ENCODE data around the gene RASSF5.

Gene RASSF5

GRCh38 chr1:206486995-206487788 is 20.1 kb upstream of the RASSF5 start:
- Mint-ChIP-seq H3K36me3 (peaks cover 55% of the 10 kb centered on the region), H3K9me3 (no peaks in the 10 kb centered on the region), H3K27ac (peak overlapping the region; percentile 86), H3K4me3 (no peak overlapping the region), H3K4me1 (peaks cover 20% of the 10 kb centered on the region)
- DNase-seq (ENCODE audit: low spot score in 2 of 2) = no peak
- no peak for ATAC-seq

GRCh38 chr1:206487970-206488369 is 19.4 kb upstream of the RASSF5 start:
- Mint-ChIP-seq H3K27ac (peak overlapping the region; percentile 86), H3K4me3 (no peak overlapping the region), H3K9me3 (no peaks in the 10 kb centered on the region), H3K36me3 (peaks cover 55% of the 10 kb centered on the region), H3K4me1 (peaks cover 20% of the 10 kb centered on the region)
- DNase-seq (ENCODE audit: low spot score in 2 of 2) (no peak), ATAC-seq (no peak)

DNA sequence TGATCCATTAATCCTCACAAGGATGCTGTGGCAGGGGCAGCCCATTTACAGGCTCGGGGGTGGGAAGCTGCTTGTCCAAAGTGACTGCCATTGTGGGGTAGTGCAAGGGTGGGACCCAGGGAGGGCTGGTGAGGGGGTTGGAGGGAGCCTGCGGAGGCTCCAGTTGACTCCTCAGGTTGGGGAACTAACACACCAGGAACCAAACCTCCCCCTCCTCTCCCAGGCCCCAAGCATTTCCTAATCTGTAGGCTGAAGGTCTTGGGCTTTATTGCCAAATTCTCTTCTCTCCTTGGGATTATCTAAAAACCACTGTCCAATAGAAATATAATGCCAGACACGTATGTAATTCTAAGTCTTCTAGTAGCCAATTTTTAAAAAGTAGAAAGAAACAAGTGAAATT is 18.9 kb upstream of the RASSF5 start:
- H3K27ac Mint-ChIP-seq = peak overlapping the region; percentile 86

DNA sequence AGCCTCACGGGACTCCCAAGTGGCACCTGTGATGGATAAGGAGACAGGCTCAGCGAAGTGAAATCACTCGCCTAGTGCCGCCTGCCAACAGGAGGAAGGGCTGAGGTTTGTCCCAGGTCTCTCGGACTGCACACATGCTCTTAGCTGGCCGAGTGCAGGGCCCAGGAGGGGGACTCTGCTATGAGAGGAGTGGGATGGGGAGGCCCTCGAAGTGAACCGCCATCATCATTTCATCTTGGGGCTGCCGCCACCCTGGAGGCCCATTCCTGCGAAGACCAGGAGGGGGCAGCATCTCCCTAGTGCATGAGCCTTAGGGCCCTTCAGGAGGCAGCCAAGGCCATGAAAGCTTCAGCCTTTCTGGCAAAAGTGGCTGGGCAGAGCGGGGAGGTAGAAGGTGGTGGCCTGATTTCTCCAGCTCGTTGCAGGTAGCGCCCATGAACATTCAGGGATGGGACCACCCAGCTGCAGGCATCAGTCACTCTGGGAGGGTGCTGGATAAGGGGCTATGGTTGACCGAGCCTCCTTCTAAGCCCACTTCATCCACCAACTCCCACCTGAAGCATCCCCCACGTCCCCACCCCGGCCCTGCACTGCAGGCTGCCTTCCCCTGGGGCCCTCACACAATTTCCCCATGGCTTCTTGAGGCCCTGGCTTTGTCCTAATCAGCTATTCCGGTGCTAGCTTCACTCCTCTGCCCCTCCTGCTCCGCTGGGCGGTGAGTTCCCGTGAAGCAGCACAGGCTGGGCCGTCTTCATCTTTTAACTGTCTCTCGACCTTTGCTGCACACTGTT is 17.2 kb upstream of the RASSF5 start:
- Mint-ChIP-seq H3K36me3 (peaks cover 60% of the 10 kb centered on the region), H3K4me1 (peaks cover 20% of the 10 kb centered on the region), H3K27ac (peak overlapping the region; percentile 10), H3K9me3 (no peaks in the 10 kb centered on the region), H3K4me3 (no peak overlapping the region)
- DNase-seq (ENCODE audit: low spot score in 2 of 2) = peak; percentile 69 to 89
- peak; percentile 90 for ATAC-seq

More for the DNA sequence above, 18.9 kb upstream of the RASSF5 start:
- H3K36me3 Mint-ChIP-seq = peaks cover 55% of the 10 kb centered on the region
- peaks cover 20% of the 10 kb centered on the region for H3K4me1 Mint-ChIP-seq
- H3K4me3 Mint-ChIP-seq = no peak overlapping the region
- ATAC-seq (no peak), DNase-seq (ENCODE audit: low spot score in 2 of 2) (no peak)
- no peaks in the 10 kb centered on the region for H3K9me3 Mint-ChIP-seq

GRCh38 chr1:206490771-206491405 is 16.4 kb upstream of the RASSF5 start:
- Mint-ChIP-seq H3K4me1 (peaks cover 21% of the 10 kb centered on the region), H3K27ac (peak overlapping the region; percentile 10), H3K36me3 (peaks cover 64% of the 10 kb centered on the region), H3K9me3 (no peaks in the 10 kb centered on the region), H3K4me3 (no peak overlapping the region)
- DNase-seq (ENCODE audit: low spot score in 2 of 2) (no peak), ATAC-seq (no peak)

GRCh38 chr1:206491616-206492015 is 15.7 kb upstream of the RASSF5 start:
- ATAC-seq = no peak

DNA sequence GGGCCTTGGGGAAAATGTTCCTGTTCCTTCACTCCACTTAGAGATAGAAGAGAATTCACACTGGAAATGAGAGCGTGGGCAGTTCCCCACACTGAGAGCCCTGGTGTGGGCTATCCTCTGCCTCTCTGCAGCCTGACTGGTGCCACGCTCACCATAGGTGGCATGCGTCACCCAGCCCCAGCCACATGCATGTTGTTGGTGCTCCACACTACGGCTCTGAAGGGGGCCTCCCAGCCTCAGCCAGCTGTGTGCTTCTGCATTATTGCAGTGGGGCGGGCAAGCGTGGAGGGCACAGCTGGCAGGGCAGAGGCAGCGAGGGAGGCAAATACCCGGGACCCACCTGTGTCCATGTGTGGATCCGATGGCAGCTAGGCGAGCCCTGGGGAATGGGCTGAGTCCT is 14.7 kb upstream of the RASSF5 start:
- peak overlapping the region; percentile 8 for H3K27ac Mint-ChIP-seq
- no peak overlapping the region for H3K4me3 Mint-ChIP-seq
- H3K4me1 Mint-ChIP-seq = peaks cover 35% of the 10 kb centered on the region
- H3K9me3 Mint-ChIP-seq = no peaks in the 10 kb centered on the region
- no peak for DNase-seq (ENCODE audit: low spot score in 2 of 2)
- ATAC-seq = no peak
- peaks cover 72% of the 10 kb centered on the region for H3K36me3 Mint-ChIP-seq

More at GRCh38 chr1:206491616-206492015, 15.7 kb upstream of the RASSF5 start:
- H3K4me3 Mint-ChIP-seq = no peak overlapping the region
- no peak overlapping the region for H3K27ac Mint-ChIP-seq
- no peaks in the 10 kb centered on the region for H3K9me3 Mint-ChIP-seq
- H3K36me3 Mint-ChIP-seq = peaks cover 71% of the 10 kb centered on the region
- H3K4me1 Mint-ChIP-seq = peaks cover 28% of the 10 kb centered on the region
- DNase-seq (ENCODE audit: low spot score in 2 of 2) = no peak

DNA sequence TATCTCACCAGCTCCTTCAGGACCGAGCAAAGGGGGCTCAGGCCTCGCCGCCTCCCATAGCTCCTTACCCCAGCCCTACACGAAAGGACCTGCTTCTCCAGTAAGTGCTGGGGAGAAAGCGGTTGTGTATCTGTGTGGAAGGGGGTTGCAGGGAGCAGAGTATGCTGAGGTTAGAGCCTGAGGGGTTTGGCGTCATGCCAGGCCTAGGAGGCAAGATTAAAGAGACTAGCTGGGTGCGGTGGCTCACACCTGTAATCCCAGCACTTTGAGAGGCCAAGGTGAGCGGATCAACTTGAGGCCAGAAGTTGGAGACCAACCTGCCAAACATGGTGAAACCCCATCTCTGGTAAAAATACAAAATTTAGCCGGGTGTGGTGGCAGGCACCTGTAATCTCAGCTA is 14.1 kb upstream of the RASSF5 start:
- H3K4me1 Mint-ChIP-seq = peaks cover 30% of the 10 kb centered on the region
- H3K9me3 Mint-ChIP-seq = no peaks in the 10 kb centered on the region
- ATAC-seq (no peak), DNase-seq (ENCODE audit: low spot score in 2 of 2) (no peak)
- H3K36me3 Mint-ChIP-seq = peaks cover 71% of the 10 kb centered on the region
- H3K27ac Mint-ChIP-seq = no peak overlapping the region
- no peak overlapping the region for H3K4me3 Mint-ChIP-seq

- no peak for DNase-seq (ENCODE audit: low spot score in 2 of 2)
- Mint-ChIP-seq H3K4me3 (no peak overlapping the region), H3K36me3 (peaks cover 77% of the 10 kb centered on the region), H3K4me1 (peaks cover 27% of the 10 kb centered on the region), H3K9me3 (no peaks in the 10 kb centered on the region), H3K27ac (peak overlapping the region; percentile 64)
- ATAC-seq = no peak
Measured at GRCh38 chr1:206495011-206495461, 12.3 kb upstream of the RASSF5 start.

GRCh38 chr1:206495493-206496046 is 11.8 kb upstream of the RASSF5 start:
- peaks cover 77% of the 10 kb centered on the region for H3K36me3 Mint-ChIP-seq
- DNase-seq (ENCODE audit: low spot score in 2 of 2) (no peak), ATAC-seq (no peak)
- peak overlapping the region; percentile 97 for H3K27ac Mint-ChIP-seq
- H3K9me3 Mint-ChIP-seq = no peaks in the 10 kb centered on the region
- H3K4me3 Mint-ChIP-seq = no peak overlapping the region
- peaks cover 24% of the 10 kb centered on the region for H3K4me1 Mint-ChIP-seq

- no peaks in the 10 kb centered on the region for H3K9me3 Mint-ChIP-seq
- ATAC-seq (peak; percentile 49), DNase-seq (ENCODE audit: low spot score in 2 of 2) (no peak)
- peak overlapping the region; percentile 97 for H3K27ac Mint-ChIP-seq
- H3K4me1 Mint-ChIP-seq = peaks cover 17% of the 10 kb centered on the region
- H3K36me3 Mint-ChIP-seq = peaks cover 70% of the 10 kb centered on the region
- H3K4me3 Mint-ChIP-seq = no peak overlapping the region
Measured at GRCh38 chr1:206496131-206496793, 11.1 kb upstream of the RASSF5 start.

GRCh38 chr1:206497363-206497762 is 10.0 kb upstream of the RASSF5 start:
- DNase-seq (ENCODE audit: low spot score in 2 of 2) = no peak
- Mint-ChIP-seq H3K4me1 (peaks cover 15% of the 10 kb centered on the region), H3K27ac (peak overlapping the region; percentile 97), H3K9me3 (no peaks in the 10 kb centered on the region), H3K36me3 (peaks cover 59% of the 10 kb centered on the region), H3K4me3 (no peak overlapping the region)
- ATAC-seq = no peak

DNA sequence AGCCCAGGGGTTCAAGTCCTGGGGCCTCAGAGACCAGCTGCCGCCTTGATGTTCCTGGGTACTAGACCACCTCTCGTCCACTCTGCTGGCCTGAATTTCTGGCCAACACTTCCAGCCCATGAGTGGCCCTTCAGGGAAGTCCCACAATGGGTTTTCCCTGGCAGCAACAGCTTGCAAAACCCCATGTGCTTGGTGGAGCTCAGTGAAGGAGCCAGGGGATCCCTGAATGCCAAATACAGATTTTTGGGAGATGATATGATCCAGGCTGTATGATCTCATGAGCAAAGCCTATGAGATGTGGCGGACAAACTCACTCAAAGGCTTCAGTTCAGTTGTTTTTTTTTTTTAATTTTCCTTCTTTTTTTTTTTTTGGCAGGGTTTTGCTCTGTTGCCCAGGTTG is 9.6 kb upstream of the RASSF5 start:
- DNase-seq (ENCODE audit: low spot score in 2 of 2) (no peak), ATAC-seq (no peak)
- H3K36me3 Mint-ChIP-seq = peaks cover 55% of the 10 kb centered on the region
- no peaks in the 10 kb centered on the region for H3K9me3 Mint-ChIP-seq
- no peak overlapping the region for H3K4me3 Mint-ChIP-seq
- H3K4me1 Mint-ChIP-seq = peaks cover 15% of the 10 kb centered on the region
- H3K27ac Mint-ChIP-seq = peak overlapping the region; percentile 97

- ATAC-seq (no peak), DNase-seq (ENCODE audit: low spot score in 2 of 2) (no peak)
- no peak overlapping the region for H3K4me3 Mint-ChIP-seq
- no peaks in the 10 kb centered on the region for H3K9me3 Mint-ChIP-seq
- peaks cover 21% of the 10 kb centered on the region for H3K4me1 Mint-ChIP-seq
- H3K36me3 Mint-ChIP-seq = peaks cover 46% of the 10 kb centered on the region
- peak overlapping the region; percentile 97 for H3K27ac Mint-ChIP-seq
Measured at GRCh38 chr1:206498685-206499084, 8.6 kb upstream of the RASSF5 start.

DNA sequence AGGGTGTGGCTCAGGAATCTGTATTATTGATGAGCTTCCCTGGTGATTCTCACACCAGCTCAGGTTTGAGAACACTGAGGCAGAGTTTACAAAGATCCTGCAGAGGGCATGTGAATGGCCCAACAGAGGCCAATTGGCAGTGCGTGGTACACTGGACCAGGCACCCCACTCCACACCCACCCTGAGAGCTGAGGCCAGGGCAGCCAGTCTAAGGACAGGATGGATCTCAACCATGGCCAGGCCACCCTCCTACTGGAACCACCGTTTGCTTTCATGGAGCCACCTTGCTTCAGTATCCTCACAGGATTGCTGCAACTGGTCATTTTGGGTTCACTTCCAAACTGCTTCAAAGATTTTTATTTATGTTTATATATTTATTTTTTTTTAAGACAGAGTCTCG is 7.3 kb upstream of the RASSF5 start:
- no peak overlapping the region for H3K27ac Mint-ChIP-seq
- DNase-seq (ENCODE audit: low spot score in 2 of 2) (no peak), ATAC-seq (no peak)
- H3K4me3 Mint-ChIP-seq = no peak overlapping the region
- no peaks in the 10 kb centered on the region for H3K9me3 Mint-ChIP-seq
- H3K36me3 Mint-ChIP-seq = peaks cover 36% of the 10 kb centered on the region
- H3K4me1 Mint-ChIP-seq = peaks cover 35% of the 10 kb centered on the region
